Sciatic nerve (tissue), 2 donors: ENCODE measurements around the gene MR1. TPM values are rescaled to one million over a fixed set of nuclear protein-coding genes. Genes with fewer than 3 reads are reported as not detected.

Experiments used
- ATAC-seq: fragments of 200-7000 bp; cut with Tn5 transposase; one replicate; pipeline ENCODE4 v1.9.1; 2020; ENCODE audit warnings: mild to moderate bottlenecking, moderate library complexity
- DNase-seq: peaks from one replicate; pipeline ENCODE4 v3.0.0-alpha.2; 2020; ENCODE audit warnings: low spot score
- intact Hi-C: fragments of 100-400 bp; cut with DNase I; formaldehyde crosslinking; loops from one replicate; pipeline ENCODE4 v1.14.2; 2022
- total RNA-seq: library from RNA; stranded (reverse); fragmentation: NEBNext Ultra II Directional; extraction: Animal tissue kit (Norgen Biotek cat#: 25700); gene quantifications from one replicate; pipeline ENCODE4 v1.2.1, GENCODE V29; 2021
- donor health status: DM: no; HTN: no; CAD: no.
- donor health status: DM: no; HTN: no; CAD: no.

MR1 gene
- total RNA-seq, 1 donor from 2014 or later = 17.0 TPM

DNA sequence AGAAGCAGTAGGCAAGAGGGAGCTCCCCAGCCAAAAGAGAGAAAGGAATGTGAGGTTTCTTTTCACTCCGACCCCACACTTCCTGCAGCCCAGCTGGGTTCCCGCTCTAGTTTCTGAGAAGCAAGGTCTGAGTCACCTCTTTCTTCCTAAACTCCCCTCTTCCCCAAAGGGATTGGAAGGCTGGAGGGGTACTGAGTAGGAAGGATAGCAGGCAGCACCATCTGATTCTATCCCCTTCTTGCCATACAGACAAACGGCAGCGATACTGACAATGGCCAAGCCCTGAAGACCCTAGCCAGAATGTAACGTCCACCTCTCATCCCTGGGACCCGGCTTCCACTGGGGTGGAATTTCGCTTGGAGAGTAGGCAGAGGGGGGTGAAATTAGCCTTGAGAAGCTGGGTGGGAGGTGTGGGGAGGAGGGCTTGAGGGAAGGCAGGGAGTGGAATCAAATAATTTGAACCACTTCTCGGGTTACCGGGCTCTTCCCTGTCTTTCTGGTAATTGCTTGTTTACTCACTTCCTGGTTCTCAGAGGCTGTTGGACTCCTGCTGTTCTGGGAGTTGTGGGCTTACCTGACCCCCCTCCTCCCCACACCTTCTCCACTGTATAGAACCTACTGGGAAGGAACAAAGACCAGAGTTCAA lies 67.9 kb downstream of the MR1 start:
- no peak for ATAC-seq
- DNase-seq = no peak
- intact Hi-C loops = no loop called here

DNA sequence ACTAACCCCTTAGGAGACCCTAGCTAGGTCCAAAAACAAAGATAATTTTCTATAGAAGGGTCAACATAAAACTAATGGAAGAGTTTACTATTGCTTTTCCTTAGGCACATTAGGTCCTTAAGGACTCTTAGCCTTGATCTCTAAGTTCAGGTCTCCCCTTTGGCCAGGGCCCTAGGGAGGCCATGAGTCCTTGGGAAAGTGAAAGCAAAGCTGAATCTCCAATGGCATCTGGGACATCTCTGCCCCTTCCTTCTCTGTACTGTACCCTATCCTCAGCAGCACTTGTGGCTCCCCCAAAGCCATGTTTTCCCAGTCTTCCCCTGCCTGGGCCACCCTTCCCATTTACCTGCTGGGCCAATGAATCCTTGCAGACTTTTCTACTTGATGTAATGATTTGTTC lies 69.1 kb downstream of the MR1 start:
- DNase-seq (no peak), ATAC-seq (no peak)
- intact Hi-C loops = no loop called here

DNA sequence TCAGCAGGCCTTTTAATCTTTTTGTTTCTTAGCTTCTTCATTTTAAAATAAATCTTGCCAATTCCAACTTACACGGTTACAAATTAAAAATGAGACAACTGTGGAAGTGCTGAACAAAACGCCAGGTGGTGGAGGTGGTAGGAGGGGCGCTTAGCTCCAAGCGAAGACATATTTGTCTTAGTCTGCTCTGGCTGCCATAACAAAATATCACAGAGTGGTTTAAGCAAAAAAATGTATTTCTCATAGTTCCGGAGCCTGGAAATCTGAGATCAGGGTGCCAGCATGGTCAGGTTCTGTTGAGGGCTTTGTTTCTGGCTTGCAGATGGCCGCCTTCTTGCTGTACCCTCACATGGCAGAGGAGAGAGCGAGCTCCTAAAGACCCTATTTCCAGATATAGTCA lies 69.6 kb downstream of the MR1 start:
- intact Hi-C loops = no loop called here
- DNase-seq (no peak), ATAC-seq (no peak)

DNA sequence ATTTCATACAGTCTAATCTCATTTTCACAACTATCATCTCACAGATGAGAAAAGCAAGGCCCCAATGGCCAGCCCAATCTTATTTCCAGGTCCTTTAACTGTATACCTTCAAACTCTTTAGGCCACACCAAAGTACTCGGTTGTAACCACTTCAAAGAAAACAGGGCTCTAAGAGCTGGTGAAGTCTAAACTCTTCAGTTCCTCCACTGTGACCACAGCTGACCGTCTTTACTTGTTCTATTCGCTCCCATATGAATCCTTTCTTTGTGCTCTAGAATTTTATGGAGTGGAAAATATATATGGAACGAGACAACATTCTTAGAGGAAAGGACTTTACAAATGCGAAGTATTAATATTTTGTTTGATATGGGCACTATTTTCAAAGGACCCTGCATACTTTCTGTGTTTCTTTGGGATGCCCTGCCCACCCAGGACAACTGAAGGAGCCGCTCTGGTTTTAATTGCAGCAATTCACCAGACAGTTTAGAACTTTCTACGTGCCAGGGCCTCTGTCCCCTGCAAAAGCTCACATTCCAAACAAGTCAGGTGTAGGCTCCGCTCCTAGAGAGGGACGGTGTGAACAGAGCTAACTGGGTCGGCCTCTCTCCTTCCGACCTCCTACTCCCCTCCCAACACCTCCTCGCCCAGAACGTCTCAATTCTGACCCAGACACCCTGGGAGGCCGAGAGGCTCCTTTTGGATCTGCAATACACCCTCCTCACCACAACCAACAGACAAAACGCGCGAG lies 70.4 kb downstream of the MR1 start:
- intact Hi-C loops = no loop called here
- DNase-seq (no peak), ATAC-seq (peak; percentile 40)

- intact Hi-C loops = no loop called here
- peak; percentile 78 for DNase-seq
- no peak for ATAC-seq
Measured at GRCh38 chr1:181104790-181105133, 71.0 kb downstream of the MR1 start.

DNA sequence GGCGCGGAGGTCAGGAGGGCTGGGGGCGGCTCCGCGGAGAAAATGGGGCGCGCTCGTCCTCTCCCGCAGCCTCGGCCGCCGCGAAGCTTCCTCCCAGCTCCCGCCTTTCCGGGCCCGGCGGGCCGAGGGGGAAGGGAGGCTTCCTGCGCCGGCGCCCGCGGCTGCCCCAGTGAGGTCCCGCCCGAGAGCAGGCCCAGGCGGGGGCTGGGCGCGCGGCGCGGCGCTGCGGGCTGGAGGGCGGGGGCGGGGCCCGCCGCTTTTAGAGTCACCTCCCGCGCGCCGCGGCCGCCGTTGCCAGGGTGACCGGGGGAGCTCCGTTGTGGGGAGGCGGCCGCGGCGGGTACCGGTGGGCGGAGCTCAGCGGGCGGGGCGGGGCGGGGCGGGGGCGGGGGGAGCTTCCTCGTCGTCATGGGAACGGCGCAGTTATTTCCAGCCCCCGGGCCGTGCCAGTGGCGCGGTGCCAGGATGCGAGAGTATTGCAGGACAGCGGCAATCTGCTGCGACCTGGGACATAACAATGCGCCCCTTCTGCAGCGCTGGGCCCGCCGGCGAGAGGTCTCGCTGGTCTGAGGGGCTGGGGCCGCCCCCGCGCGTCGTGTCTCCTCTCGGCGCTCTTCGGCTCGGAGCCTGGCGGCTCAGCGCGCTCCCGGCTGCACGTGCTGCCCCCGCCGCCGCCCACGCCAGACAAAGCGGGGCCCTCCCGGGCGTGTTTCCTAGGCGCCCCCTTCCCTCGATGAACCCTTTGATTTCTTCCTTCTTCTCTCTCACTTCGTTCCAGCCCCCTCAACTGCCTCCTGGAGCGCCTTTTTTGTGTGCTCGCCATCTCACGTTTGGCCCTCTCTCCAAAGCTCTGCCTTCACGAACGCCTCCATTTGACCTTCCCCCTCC lies 71.6 kb downstream of the MR1 start:
- peak; percentile 94 for ATAC-seq
- intact Hi-C loops = no loop called here

GRCh38 chr1:181106022-181106312 lies 72.2 kb downstream of the MR1 start:
- DNase-seq (no peak), ATAC-seq (no peak)
- intact Hi-C loops = no loop called here

More for the DNA sequence above, 71.6 kb downstream of the MR1 start:
- peak; percentile 97 for DNase-seq

- DNase-seq = no peak
- intact Hi-C loops = no loop called here
- ATAC-seq = no peak
Measured at GRCh38 chr1:181106479-181106878, 72.7 kb downstream of the MR1 start.

DNA sequence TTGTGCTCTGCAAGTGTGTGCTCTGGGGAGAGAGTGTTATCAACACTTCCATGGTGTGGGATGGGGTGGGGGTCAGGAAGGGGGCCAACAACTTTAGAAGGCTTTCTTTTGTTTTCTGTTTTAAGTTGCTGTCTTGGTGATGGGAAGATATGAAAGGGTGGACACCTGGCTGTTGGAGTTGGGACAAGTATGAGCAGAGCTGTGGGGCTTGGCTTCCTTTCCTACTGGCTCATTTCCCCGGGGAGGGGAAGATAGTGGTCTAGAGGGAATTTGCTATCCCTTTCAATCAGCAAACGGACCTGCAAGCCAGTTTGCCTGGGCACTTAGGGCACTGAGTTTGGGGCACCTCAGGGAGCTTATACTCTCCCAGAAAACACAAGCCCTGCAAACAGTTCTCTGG lies 73.9 kb downstream of the MR1 start:
- DNase-seq (no peak), ATAC-seq (no peak)
- intact Hi-C loops = no loop called here

- intact Hi-C loops = no loop called here
- no peak for DNase-seq
Measured at GRCh38 chr1:181108304-181108867, 74.6 kb downstream of the MR1 start.

GRCh38 chr1:181110013-181110412 lies 76.2 kb downstream of the MR1 start:
- no peak for DNase-seq
- intact Hi-C loops = no loop called here
- ATAC-seq = no peak

More at GRCh38 chr1:181108304-181108867, 74.6 kb downstream of the MR1 start:
- no peak for ATAC-seq

Other genes with a start within 250 kb of the MR1 start
- 14.9 TPM for gene KIAA1614, start 121.1 kb upstream of the MR1 start, total RNA-seq
- gene STX6, start 11.1 kb upstream of the MR1 start, total RNA-seq = 31.8 TPM
- gene IER5, start 54.7 kb downstream of the MR1 start, total RNA-seq = 10.9 TPM